Endothelial cell of umbilical vein (primary cell): ENCODE data around the gene ADAMTS17. TPM values are rescaled to one million over a fixed set of nuclear protein-coding genes. Genes with fewer than 3 reads are reported as not detected.
A peak's percentile ranks its signal among the peaks of the same experiment; 100 is the strongest.

Experiments used
- BruUV-seq: library from RNA; stranded (reverse); fragments of 400-500 nt; replicated peaks from 2 replicates; lab custom pipeline; 2021; lab: Mats Ljungman, UMichigan
- CTCF ChIA-PET: fragments of 300-600, 350-600 bp; sonication (Branson Sonifier 250); formaldehyde crosslinking; loops from one replicate; lab custom pipeline; 2021; ENCODE audit warnings: antibody characterized with exemption, inconsistent platforms; lab: Charles Lee
- POLR2A ChIA-PET: fragments of 300-600, 350-600 bp; sonication (Branson Sonifier 250); formaldehyde crosslinking; loops from one replicate; lab custom pipeline; 2021; ENCODE audit warnings: antibody characterized with exemption, inconsistent platforms; lab: Charles Lee
- DNase-seq: peaks from one replicate; pipeline ENCODE4 v3.0.0-alpha.2; 2011; ENCODE audit warnings: low read depth, low spot score
- FAIRE-seq: peaks from 2 replicates; lab custom pipeline; 2011; peaks lifted over from hg19 to GRCh38; lab: Jason Lieb, UNC
- H2AFZ ChIP-seq: 2 replicates; pipeline ENCODE4 v1.6.0; 2012; ENCODE audit warnings: low read depth, low read length, control low read depth, inconsistent platforms
- H3K27ac ChIP-seq: 2 replicates; pipeline ENCODE4 v1.5.1; 2011; ENCODE audit warnings: low read depth, mild to moderate bottlenecking, control low read depth, low read length, moderate library complexity; ENCODE audit not compliant: insufficient read depth
- H3K27me3 ChIP-seq, 2 experiments: 2 replicates each; pipeline versions ENCODE4 v1.6.0 to v1.6.1; 2011; ENCODE audit warnings: low read length in 2 of 2, mixed read lengths in 1 of 2; ENCODE audit not compliant: control insufficient read depth in 2 of 2, insufficient read depth in 2 of 2
- H3K36me3 ChIP-seq, 2 experiments: 2 replicates in 1 of 2; 3 replicates in 1 of 2; pipeline ENCODE4 v1.5.1; 2011; ENCODE audit warnings: low read length in 2 of 2, mild to moderate bottlenecking in 1 of 2, moderate library complexity in 1 of 2; ENCODE audit not compliant: control insufficient read depth in 2 of 2, insufficient read depth in 2 of 2; ENCODE audit errors: extremely low read depth in 1 of 2
- H3K4me1 ChIP-seq: 3 replicates; pipeline ENCODE4 v1.5.1; 2011; ENCODE audit warnings: mild to moderate bottlenecking, low read length; ENCODE audit not compliant: control insufficient read depth, insufficient read depth; ENCODE audit errors: extremely low read depth
- H3K4me2 ChIP-seq: 2 replicates; pipeline ENCODE4 v1.6.1; 2011; ENCODE audit warnings: low read length, control low read depth, mixed read lengths; ENCODE audit not compliant: insufficient read depth
- H3K4me3 ChIP-seq, 3 experiments: fragments of 200-600 bp in 1 of 3; sonication (generic), shearing (Covaris generic) in 1 of 3; replicated peaks in 1 of 3; 2 replicates each; pipeline ENCODE4 v1.5.1; 2011 to 2016; ENCODE audit warnings: control low read depth in 3 of 3, low read length in 3 of 3, mild to moderate bottlenecking in 2 of 3, inconsistent platforms in 1 of 3, low read depth in 1 of 3, moderate library complexity in 1 of 3; ENCODE audit not compliant: insufficient read depth in 1 of 3
- H3K79me2 ChIP-seq: 2 replicates; pipeline ENCODE4 v1.6.0; 2012; ENCODE audit warnings: low read length, inconsistent platforms; ENCODE audit not compliant: control insufficient read depth, insufficient read depth
- H3K9ac ChIP-seq: replicated peaks from 2 replicates; pipeline ENCODE3; 2011; ENCODE audit warnings: low read length, control low read depth; ENCODE audit not compliant: insufficient read depth; ENCODE audit errors: extremely low read depth
- H3K9me1 ChIP-seq: replicated peaks from 3 replicates; pipeline ENCODE4 v1.6.0; 2011; ENCODE audit warnings: mild to moderate bottlenecking, low read length; ENCODE audit not compliant: control insufficient read depth, insufficient read depth; ENCODE audit errors: extremely low read depth
- H3K9me3 ChIP-seq: replicated peaks from 2 replicates; pipeline ENCODE4 v1.5.1; 2012; ENCODE audit warnings: low read length, inconsistent platforms; ENCODE audit not compliant: control insufficient read depth, insufficient read depth
- H4K20me1 ChIP-seq: replicated peaks from 2 replicates; pipeline ENCODE3; 2011; ENCODE audit warnings: mild to moderate bottlenecking, low read length; ENCODE audit not compliant: control insufficient read depth, insufficient read depth; ENCODE audit errors: extremely low read depth
- EZH2 ChIP-seq: IDR thresholded peaks from 2 replicates; pipeline ENCODE4 v1.6.1; 2012; ENCODE audit warnings: borderline replicate concordance, low read depth, mild to moderate bottlenecking, moderate library complexity, low read length, inconsistent platforms; ENCODE audit not compliant: severe bottlenecking
- FOS ChIP-seq: IDR thresholded peaks from 2 replicates; pipeline ENCODE4 v1.6.1; 2011; ENCODE audit warnings: mild to moderate bottlenecking, low read length, moderate library complexity, borderline replicate concordance; ENCODE audit not compliant: insufficient read depth
- GATA2 ChIP-seq: IDR thresholded peaks from 2 replicates; pipeline ENCODE4 v1.7.0; 2011; ENCODE audit warnings: low read depth, mild to moderate bottlenecking, moderate library complexity, mixed read lengths, low read length; ENCODE audit not compliant: insufficient read length, insufficient read depth
- JUN ChIP-seq: IDR thresholded peaks from 2 replicates; pipeline ENCODE4 v1.6.1; 2011; ENCODE audit warnings: borderline replicate concordance, low read depth; ENCODE audit not compliant: insufficient read length, insufficient read depth
- MYC ChIP-seq: IDR thresholded peaks from one replicate; pipeline ENCODE4 v1.6.1; 2011; ENCODE audit warnings: mild to moderate bottlenecking, low read depth, low read length
- dilution Hi-C: fragments of 300-500 bp; cut with MboI; formaldehyde crosslinking; loops from one replicate; pipeline ENCODE4 v1.15.0; 2019; ENCODE audit warnings: low sequenced_read_pairs; ENCODE audit not compliant: extremely low pct_ligation_motif_present
- intact Hi-C: fragments of 100-400 bp; cut with micrococcal nuclease; formaldehyde crosslinking; loops from one replicate; pipeline ENCODE4 v1.10.0; 2022
- polyA plus RNA-seq, 4 experiments: library from polyadenylated mRNA; depleted of rRNA in 3 of 4; stranded (reverse) in 3 of 4; unstranded in 1 of 4; fragments of >200 nt; gene quantifications; 2 replicates each; pipeline versions ENCODE4 v1.2.1 to v1.2.3, GENCODE V29; 2011 to 2012; ENCODE audit warnings: missing spikeins in 1 of 4
- total RNA-seq: library from RNA; stranded (reverse); gene quantifications from 2 replicates; pipeline ENCODE4 v1.2.3, GENCODE V29; 2021
- TF ChIP-seq, protein P1 (sequence below): IDR thresholded peaks from 2 replicates; pipeline ENCODE4 v1.6.1; 2011; ENCODE audit not compliant: insufficient read depth, insufficient read length
- TF ChIP-seq, protein P2 (sequence below), 2 donors: IDR thresholded peaks; 1 replicate in 1 of 2; 2 replicates in 1 of 2; pipeline ENCODE4 v1.5.1; 2011; ENCODE audit warnings: low read length in 2 of 2, mild to moderate bottlenecking in 2 of 2, moderate library complexity in 2 of 2, control low read depth in 1 of 2, inconsistent platforms in 1 of 2, low read depth in 1 of 2; ENCODE audit not compliant: insufficient read depth in 1 of 2; ENCODE audit errors: extremely low read depth in 1 of 2

The ADAMTS17 gene
- total and polyA plus RNA-seq, 2 donors (not counting 3 experiments of a cell fraction or from before 2014, with no cell fraction given), result 0.12 TPM; not detected in 1

DNA sequence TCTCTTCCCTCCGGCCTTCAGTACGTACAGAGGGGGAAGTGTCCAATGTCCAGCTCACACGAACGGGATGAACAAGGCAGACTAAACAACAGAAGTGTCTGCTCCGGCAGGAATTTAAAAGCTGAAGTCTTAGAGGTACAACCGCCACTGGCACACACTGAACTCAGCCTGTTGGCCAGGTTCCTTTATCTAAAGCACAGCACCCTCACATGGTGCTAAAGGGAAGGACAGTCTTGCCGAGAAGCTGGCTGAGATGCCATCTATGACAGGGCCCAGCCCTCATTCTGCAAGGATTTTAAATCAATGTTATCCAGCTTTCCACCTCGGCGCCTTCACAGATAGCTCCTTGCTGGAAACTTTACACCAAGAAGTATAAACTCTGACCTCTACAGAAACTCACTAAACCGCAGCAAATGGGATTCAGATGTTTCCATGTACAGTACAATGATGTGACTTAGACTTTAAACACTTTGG lies 2.8 kb downstream of the ADAMTS17 start:
- no TSS peak for BruUV-seq
- peaks cover 4% of the 10 kb centered on the region for H3K4me1 ChIP-seq
- TF ChIP-seq JUN (no peak), GATA2 (no peak), MYC (no peak), FOS (no peak), EZH2 (no peak)
- TF ChIP-seq, protein P1, sequence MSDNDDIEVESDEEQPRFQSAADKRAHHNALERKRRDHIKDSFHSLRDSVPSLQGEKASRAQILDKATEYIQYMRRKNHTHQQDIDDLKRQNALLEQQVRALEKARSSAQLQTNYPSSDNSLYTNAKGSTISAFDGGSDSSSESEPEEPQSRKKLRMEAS, result no peak
- TF ChIP-seq, protein P2, sequence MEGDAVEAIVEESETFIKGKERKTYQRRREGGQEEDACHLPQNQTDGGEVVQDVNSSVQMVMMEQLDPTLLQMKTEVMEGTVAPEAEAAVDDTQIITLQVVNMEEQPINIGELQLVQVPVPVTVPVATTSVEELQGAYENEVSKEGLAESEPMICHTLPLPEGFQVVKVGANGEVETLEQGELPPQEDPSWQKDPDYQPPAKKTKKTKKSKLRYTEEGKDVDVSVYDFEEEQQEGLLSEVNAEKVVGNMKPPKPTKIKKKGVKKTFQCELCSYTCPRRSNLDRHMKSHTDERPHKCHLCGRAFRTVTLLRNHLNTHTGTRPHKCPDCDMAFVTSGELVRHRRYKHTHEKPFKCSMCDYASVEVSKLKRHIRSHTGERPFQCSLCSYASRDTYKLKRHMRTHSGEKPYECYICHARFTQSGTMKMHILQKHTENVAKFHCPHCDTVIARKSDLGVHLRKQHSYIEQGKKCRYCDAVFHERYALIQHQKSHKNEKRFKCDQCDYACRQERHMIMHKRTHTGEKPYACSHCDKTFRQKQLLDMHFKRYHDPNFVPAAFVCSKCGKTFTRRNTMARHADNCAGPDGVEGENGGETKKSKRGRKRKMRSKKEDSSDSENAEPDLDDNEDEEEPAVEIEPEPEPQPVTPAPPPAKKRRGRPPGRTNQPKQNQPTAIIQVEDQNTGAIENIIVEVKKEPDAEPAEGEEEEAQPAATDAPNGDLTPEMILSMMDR (IDR thresholded peaks at IDR 0.05; ENCODE audit: extremely low read depth in 1 of 2, insufficient read depth in 1 of 2, low read depth in 1 of 2, low read length in 2 of 2), result peak; percentile 23 to 48

More for the DNA sequence above, 2.8 kb downstream of the ADAMTS17 start:
- no peaks in the 10 kb centered on the region for H3K9me3 ChIP-seq
- peaks cover 2 to 12% of the 10 kb centered on the region in 2 experiments for H3K27me3 ChIP-seq
- no peaks in the 10 kb centered on the region for H3K9me1 ChIP-seq
- dilution Hi-C loops (no loop called here), intact Hi-C loops (loop anchor here (2.0 kb wide), 1 partner anchor 410 kb away; no protein-coding TSS in a partner anchor)
- FAIRE-seq (peak; percentile 56), DNase-seq (peak; percentile 24)
- H3K4me2 ChIP-seq, result no peak overlapping the region
- no peaks in the 10 kb centered on the region for H3K36me3 ChIP-seq
- no peaks in the 10 kb centered on the region for H4K20me1 ChIP-seq
- H3K27ac ChIP-seq, result no peak overlapping the region
- no peaks in the 10 kb centered on the region for H3K79me2 ChIP-seq
- no peak overlapping the region for H2AFZ ChIP-seq
- no peak overlapping the region for H3K9ac ChIP-seq
- CTCF ChIA-PET, result interaction anchor here (0.5 to 4.2 kb wide), 8 partner anchors 9 to 414 kb away, joined by 3 to 54 read pairs (median 4); no protein-coding TSS in a partner anchor
- no peak overlapping the region for H3K4me3 ChIP-seq
- POLR2A ChIA-PET, result no interaction called here
